Central memory CD4-positive, alpha-beta T cell (primary cell): ENCODE measurements around the gene ECHS1.
"Not testable (repeated sequence)": the region's sequence is repeated elsewhere in the genome, so short reads cannot be mapped to it uniquely, and the experiment has no call there.

Experiments
- DNase-seq: peaks from one replicate; pipeline ENCODE4 v3.0.0; 2022

Gene ECHS1

GRCh38 chr10:133320852-133321422 lies 52.2 kb downstream of the ECHS1 start:
- not testable (repeated sequence) for DNase-seq

GRCh38 chr10:133318494-133319127 lies 54.5 kb downstream of the ECHS1 start:
- peak; percentile 56 for DNase-seq

GRCh38 chr10:133316732-133317131 lies 56.4 kb downstream of the ECHS1 start:
- DNase-seq = no peak

GRCh38 chr10:133316266-133316665 lies 56.9 kb downstream of the ECHS1 start:
- no peak for DNase-seq

- DNase-seq = no peak
Measured at GRCh38 chr10:133315847-133316246, 57.3 kb downstream of the ECHS1 start.

- DNase-seq = no peak
Measured at GRCh38 chr10:133314911-133315310, 58.2 kb downstream of the ECHS1 start.

- no peak for DNase-seq
Measured at GRCh38 chr10:133313192-133313591, 60.0 kb downstream of the ECHS1 start.

GRCh38 chr10:133312769-133313145 lies 60.4 kb downstream of the ECHS1 start:
- DNase-seq = no peak
